CD4-positive, alpha-beta memory T cell (primary cell): Measurements from ENCODE around the gene SRC. TPM values are rescaled to one million over a fixed set of nuclear protein-coding genes. Genes with fewer than 3 reads are reported as not detected.
A peak's percentile ranks its signal among the peaks of the same experiment; 100 is the strongest.

Experiments
- CTCF ChIA-PET: fragments of 350-600 bp; sonication (Branson Sonifier 250); formaldehyde crosslinking; loops from one replicate; lab custom pipeline; 2021; ENCODE audit warnings: inconsistent platforms; ENCODE audit not compliant: partially characterized antibody; lab: Charles Lee
- POLR2A ChIA-PET: fragments of 350-600 bp; sonication (Branson Sonifier 250); formaldehyde crosslinking; loops from one replicate; lab custom pipeline; 2021; ENCODE audit not compliant: partially characterized antibody; lab: Charles Lee
- DNase-seq, 5 donors: peaks; one replicate each; pipeline versions ENCODE4 v3.0.0 to v3.0.0-alpha.2; 2020 to 2022; ENCODE audit warnings: mixed read lengths in 1 of 5
- H3K27ac ChIP-seq: one replicate; pipeline ENCODE4 v1.7.0; 2013; ENCODE audit warnings: low read depth, low read length
- H3K27me3 ChIP-seq: 2 replicates; pipeline ENCODE4 v1.7.0; 2013; ENCODE audit warnings: mild to moderate bottlenecking, low read length, moderate library complexity; ENCODE audit not compliant: insufficient read depth
- H3K36me3 ChIP-seq: 2 replicates; pipeline ENCODE4 v1.7.0; 2013; ENCODE audit warnings: mild to moderate bottlenecking, low read length, moderate library complexity; ENCODE audit not compliant: insufficient read depth
- H3K4me1 ChIP-seq: 2 replicates; pipeline ENCODE4 v1.7.0; 2013; ENCODE audit warnings: mild to moderate bottlenecking, low read length, moderate library complexity; ENCODE audit not compliant: insufficient read depth
- H3K4me3 ChIP-seq, 2 donors: one replicate each; pipeline ENCODE4 v1.7.0; 2013; ENCODE audit warnings: low read length in 2 of 2, mild to moderate bottlenecking in 1 of 2
- H3K9me3 ChIP-seq, 2 donors: one replicate each; pipeline ENCODE4 v1.7.0; 2013; ENCODE audit warnings: low read length in 2 of 2, control low read depth in 1 of 2; ENCODE audit not compliant: control insufficient read depth in 1 of 2
- H3K27ac Mint-ChIP-seq, 7 donors: one replicate each; pipeline ENCODE4 v1.8.0; 2020 to 2021; ENCODE audit warnings: mixed read lengths in 7 of 7, mild to moderate bottlenecking in 6 of 7, inconsistent platforms in 3 of 7, moderate library complexity in 3 of 7
- H3K27me3 Mint-ChIP-seq, 2 donors: one replicate each; pipeline ENCODE4 v1.8.0; 2020 to 2021; ENCODE audit warnings: mixed read lengths in 2 of 2
- H3K36me3 Mint-ChIP-seq, 2 donors: one replicate each; pipeline ENCODE4 v1.8.0; 2020 to 2021; ENCODE audit warnings: mixed read lengths in 2 of 2, inconsistent platforms in 1 of 2, mild to moderate bottlenecking in 1 of 2
- H3K4me1 Mint-ChIP-seq, 4 donors: one replicate each; pipeline ENCODE4 v1.8.0; 2020 to 2021; ENCODE audit warnings: mixed read lengths in 4 of 4, mild to moderate bottlenecking in 1 of 4
- H3K4me3 Mint-ChIP-seq, 8 donors: one replicate each; pipeline ENCODE4 v1.8.0; 2020 to 2021; ENCODE audit warnings: mixed read lengths in 8 of 8, mild to moderate bottlenecking in 7 of 8, moderate library complexity in 6 of 8, inconsistent platforms in 3 of 8
- H3K9me3 Mint-ChIP-seq, 8 donors: one replicate each; pipeline ENCODE4 v1.8.0; 2020 to 2021; ENCODE audit warnings: mixed read lengths in 8 of 8, mild to moderate bottlenecking in 5 of 8, inconsistent platforms in 3 of 8, moderate library complexity in 1 of 8
- intact Hi-C: fragments of 100-400 bp; cut with micrococcal nuclease; formaldehyde crosslinking; loops from one replicate; pipeline ENCODE4 v1.15.1; 2023
- polyA plus RNA-seq, 2 donors: library from polyadenylated mRNA; unstranded; fragments of 300-500 nt; fragmentation: Illumina TruSeq; gene quantifications; one replicate each; pipeline ENCODE4 v1.2.3, GENCODE V29; 2021
- total RNA-seq, 2 experiments: library from RNA; stranded (reverse); gene quantifications; one replicate each; pipeline ENCODE4 v1.2.3, GENCODE V29; 2021

The SRC gene
- total and polyA plus RNA-seq, 4 experiments from 2014 or later: 0.32 to 4.5 (median 2.3) TPM

GRCh38 chr20:37301558-37301957, 44.4 kb upstream of the SRC start:
- Histone ChIP-seq H3K4me1 (peaks cover 3% of the 10 kb centered on the region), H3K27ac (no peak overlapping the region), H3K36me3 (peaks cover 26% of the 10 kb centered on the region), H3K9me3 (no peaks in the 10 kb centered on the region), H3K4me3 (no peak overlapping the region), H3K27me3 (no peaks in the 10 kb centered on the region)
- Mint-ChIP-seq H3K27ac (peak overlapping the region in 2 of 7 donors; percentile 43 to 77), H3K9me3 (no peaks in the 10 kb centered on the region), H3K36me3 (peaks cover 40 to 68% of the 10 kb centered on the region in 2 donors), H3K27me3 (no peaks in the 10 kb centered on the region), H3K4me1 (peaks cover 12 to 30% (median 21%) of the 10 kb centered on the region in 4 donors), H3K4me3 (no peak overlapping the region)
- ChIA-PET CTCF (no interaction called here), POLR2A (no interaction called here)
- intact Hi-C loops: no loop called here
- DNase-seq: no peak

GRCh38 chr20:37302981-37303380, 43.0 kb upstream of the SRC start:
- H3K27me3 Mint-ChIP-seq: no peaks in the 10 kb centered on the region
- peaks cover 26% of the 10 kb centered on the region for H3K36me3 ChIP-seq
- intact Hi-C loops: no loop called here
- no peak overlapping the region for H3K4me3 Mint-ChIP-seq
- peaks cover 13 to 21% (median 17%) of the 10 kb centered on the region in 4 donors for H3K4me1 Mint-ChIP-seq
- no peak for DNase-seq
- no peak overlapping the region for H3K27ac Mint-ChIP-seq
- POLR2A ChIA-PET: no interaction called here
- H3K4me3 ChIP-seq: no peak overlapping the region
- H3K27ac ChIP-seq: no peak overlapping the region
- no peaks in the 10 kb centered on the region for H3K4me1 ChIP-seq
- CTCF ChIA-PET: no interaction called here
- H3K9me3 ChIP-seq: no peaks in the 10 kb centered on the region
- H3K9me3 Mint-ChIP-seq: no peaks in the 10 kb centered on the region
- H3K27me3 ChIP-seq: no peaks in the 10 kb centered on the region
- H3K36me3 Mint-ChIP-seq: peaks cover 40 to 64% of the 10 kb centered on the region in 2 donors

- CTCF ChIA-PET: no interaction called here
Measured at GRCh38 chr20:37303637-37304036, 42.3 kb upstream of the SRC start.

GRCh38 chr20:37305079-37305478, 40.9 kb upstream of the SRC start:
- H3K4me1 ChIP-seq: no peaks in the 10 kb centered on the region
- peaks cover 32 to 69% of the 10 kb centered on the region in 2 donors for H3K36me3 Mint-ChIP-seq
- H3K9me3 ChIP-seq: no peaks in the 10 kb centered on the region
- intact Hi-C loops: no loop called here
- no peak for DNase-seq
- no peak overlapping the region for H3K27ac Mint-ChIP-seq
- H3K27me3 Mint-ChIP-seq: no peaks in the 10 kb centered on the region
- no peak overlapping the region for H3K27ac ChIP-seq
- no peak overlapping the region for H3K4me3 Mint-ChIP-seq
- no peaks in the 10 kb centered on the region for H3K27me3 ChIP-seq
- ChIA-PET POLR2A (no interaction called here), CTCF (no interaction called here)
- peaks cover 30% of the 10 kb centered on the region for H3K36me3 ChIP-seq
- peaks cover 17 to 27% (median 19%) of the 10 kb centered on the region in 4 donors for H3K4me1 Mint-ChIP-seq
- H3K4me3 ChIP-seq: no peak overlapping the region
- no peaks in the 10 kb centered on the region for H3K9me3 Mint-ChIP-seq

More at GRCh38 chr20:37303637-37304036, 42.3 kb upstream of the SRC start:
- Histone ChIP-seq H3K4me1 (no peaks in the 10 kb centered on the region), H3K9me3 (no peaks in the 10 kb centered on the region), H3K4me3 (no peak overlapping the region), H3K27me3 (no peaks in the 10 kb centered on the region), H3K36me3 (peaks cover 30% of the 10 kb centered on the region), H3K27ac (no peak overlapping the region)
- peaks cover 15 to 26% (median 17%) of the 10 kb centered on the region in 4 donors for H3K4me1 Mint-ChIP-seq
- H3K36me3 Mint-ChIP-seq: peaks cover 36 to 64% of the 10 kb centered on the region in 2 donors
- POLR2A ChIA-PET: no interaction called here
- H3K27me3 Mint-ChIP-seq: no peaks in the 10 kb centered on the region
- intact Hi-C loops: no loop called here
- no peaks in the 10 kb centered on the region for H3K9me3 Mint-ChIP-seq
- H3K4me3 Mint-ChIP-seq: no peak overlapping the region
- H3K27ac Mint-ChIP-seq: peak overlapping the region in 1 of 7 donors; percentile 35
- no peak for DNase-seq

- ChIA-PET POLR2A (no interaction called here), CTCF (no interaction called here)
- H3K27ac ChIP-seq: no peak overlapping the region
- no peaks in the 10 kb centered on the region for H3K27me3 ChIP-seq
- H3K36me3 ChIP-seq: peaks cover 36% of the 10 kb centered on the region
- peaks cover 14 to 19% (median 16%) of the 10 kb centered on the region in 4 donors for H3K4me1 Mint-ChIP-seq
- H3K27ac Mint-ChIP-seq: peak overlapping the region in 2 of 7 donors; percentile 43 to 48
- H3K9me3 ChIP-seq: no peaks in the 10 kb centered on the region
- H3K9me3 Mint-ChIP-seq: no peaks in the 10 kb centered on the region
- no peak overlapping the region for H3K4me3 ChIP-seq
- H3K4me1 ChIP-seq: no peaks in the 10 kb centered on the region
- no peaks in the 10 kb centered on the region for H3K27me3 Mint-ChIP-seq
- no peak overlapping the region for H3K4me3 Mint-ChIP-seq
- DNase-seq: no peak
- intact Hi-C loops: no loop called here
- peaks cover 29 to 68% of the 10 kb centered on the region in 2 donors for H3K36me3 Mint-ChIP-seq
Measured at GRCh38 chr20:37305839-37306238, 40.1 kb upstream of the SRC start.

- Histone ChIP-seq H3K4me3 (no peak overlapping the region), H3K4me1 (no peaks in the 10 kb centered on the region), H3K9me3 (no peaks in the 10 kb centered on the region), H3K27ac (no peak overlapping the region), H3K27me3 (no peaks in the 10 kb centered on the region), H3K36me3 (peaks cover 19% of the 10 kb centered on the region)
- Mint-ChIP-seq H3K36me3 (peaks cover 16 to 54% of the 10 kb centered on the region in 2 donors), H3K27me3 (no peaks in the 10 kb centered on the region), H3K27ac (peak overlapping the region; percentile 47 to 82 (median 66)), H3K4me3 (peak overlapping the region in 1 of 8 donors; percentile 42), H3K9me3 (no peaks in the 10 kb centered on the region), H3K4me1 (peaks cover 10 to 13% (median 12%) of the 10 kb centered on the region in 4 donors)
- CTCF ChIA-PET: interaction anchor here (1.0 kb wide), 1 partner anchor 500 kb away, joined by 3 read pairs; no protein-coding TSS in a partner anchor
- no peak for DNase-seq
- intact Hi-C loops: no loop called here
- POLR2A ChIA-PET: no interaction called here
Measured at GRCh38 chr20:37308086-37309050, 37.6 kb upstream of the SRC start.

GRCh38 chr20:37309290-37309689, 36.6 kb upstream of the SRC start:
- Mint-ChIP-seq H3K4me3 (no peak overlapping the region), H3K36me3 (peaks cover 12 to 54% of the 10 kb centered on the region in 2 donors), H3K9me3 (no peaks in the 10 kb centered on the region), H3K27ac (peak overlapping the region in 2 of 7 donors; percentile 11 to 66), H3K27me3 (no peaks in the 10 kb centered on the region), H3K4me1 (peaks cover 13 to 19% (median 15%) of the 10 kb centered on the region in 4 donors)
- no peak overlapping the region for H3K27ac ChIP-seq
- ChIA-PET POLR2A (no interaction called here), CTCF (interaction anchor here (1.0 to 1.4 kb wide), 2 partner anchors 114 to 501 kb away, joined by 3 read pairs; no protein-coding TSS in a partner anchor)
- H3K36me3 ChIP-seq: peaks cover 16% of the 10 kb centered on the region
- H3K4me3 ChIP-seq: no peak overlapping the region
- DNase-seq: no peak
- intact Hi-C loops: no loop called here
- H3K4me1 ChIP-seq: no peaks in the 10 kb centered on the region
- no peaks in the 10 kb centered on the region for H3K27me3 ChIP-seq
- H3K9me3 ChIP-seq: no peaks in the 10 kb centered on the region
